Measurements from ENCODE around the gene PDP2.

Gene PDP2

GRCh38 chr16:66891797-66892196 lies 11.5 kb downstream of the PDP2 start:
- no peak for DNase-seq (ENCODE audit: low read depth in 1 of 2, low spot score in 1 of 2)
- Histone ChIP-seq H3K4me3 (replicated peaks; ENCODE audit: insufficient read depth, low read length) (no peak overlapping the region), H3K27me3 (ENCODE audit: insufficient read depth, poor library complexity, severe bottlenecking) (no peaks in the 10 kb centered on the region), H3K27ac (replicated peaks) (no peak overlapping the region)
- TF ChIP-seq, protein P1, sequence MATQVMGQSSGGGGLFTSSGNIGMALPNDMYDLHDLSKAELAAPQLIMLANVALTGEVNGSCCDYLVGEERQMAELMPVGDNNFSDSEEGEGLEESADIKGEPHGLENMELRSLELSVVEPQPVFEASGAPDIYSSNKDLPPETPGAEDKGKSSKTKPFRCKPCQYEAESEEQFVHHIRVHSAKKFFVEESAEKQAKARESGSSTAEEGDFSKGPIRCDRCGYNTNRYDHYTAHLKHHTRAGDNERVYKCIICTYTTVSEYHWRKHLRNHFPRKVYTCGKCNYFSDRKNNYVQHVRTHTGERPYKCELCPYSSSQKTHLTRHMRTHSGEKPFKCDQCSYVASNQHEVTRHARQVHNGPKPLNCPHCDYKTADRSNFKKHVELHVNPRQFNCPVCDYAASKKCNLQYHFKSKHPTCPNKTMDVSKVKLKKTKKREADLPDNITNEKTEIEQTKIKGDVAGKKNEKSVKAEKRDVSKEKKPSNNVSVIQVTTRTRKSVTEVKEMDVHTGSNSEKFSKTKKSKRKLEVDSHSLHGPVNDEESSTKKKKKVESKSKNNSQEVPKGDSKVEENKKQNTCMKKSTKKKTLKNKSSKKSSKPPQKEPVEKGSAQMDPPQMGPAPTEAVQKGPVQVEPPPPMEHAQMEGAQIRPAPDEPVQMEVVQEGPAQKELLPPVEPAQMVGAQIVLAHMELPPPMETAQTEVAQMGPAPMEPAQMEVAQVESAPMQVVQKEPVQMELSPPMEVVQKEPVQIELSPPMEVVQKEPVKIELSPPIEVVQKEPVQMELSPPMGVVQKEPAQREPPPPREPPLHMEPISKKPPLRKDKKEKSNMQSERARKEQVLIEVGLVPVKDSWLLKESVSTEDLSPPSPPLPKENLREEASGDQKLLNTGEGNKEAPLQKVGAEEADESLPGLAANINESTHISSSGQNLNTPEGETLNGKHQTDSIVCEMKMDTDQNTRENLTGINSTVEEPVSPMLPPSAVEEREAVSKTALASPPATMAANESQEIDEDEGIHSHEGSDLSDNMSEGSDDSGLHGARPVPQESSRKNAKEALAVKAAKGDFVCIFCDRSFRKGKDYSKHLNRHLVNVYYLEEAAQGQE (IDR thresholded peaks at IDR 0.05; ENCODE audit: insufficient replicate concordance, low read depth) = no peak
- TF ChIP-seq POLR2AphosphoS5 (IDR thresholded peaks at IDR 0.05; ENCODE audit: low read depth) (no peak), SPI1 (IDR thresholded peaks at IDR 0.05; ENCODE audit: borderline replicate concordance, low read depth) (no peak), GABPA (IDR thresholded peaks at IDR 0.05; ENCODE audit: low read depth) (no peak)
- TF ChIP-seq, protein P2, sequence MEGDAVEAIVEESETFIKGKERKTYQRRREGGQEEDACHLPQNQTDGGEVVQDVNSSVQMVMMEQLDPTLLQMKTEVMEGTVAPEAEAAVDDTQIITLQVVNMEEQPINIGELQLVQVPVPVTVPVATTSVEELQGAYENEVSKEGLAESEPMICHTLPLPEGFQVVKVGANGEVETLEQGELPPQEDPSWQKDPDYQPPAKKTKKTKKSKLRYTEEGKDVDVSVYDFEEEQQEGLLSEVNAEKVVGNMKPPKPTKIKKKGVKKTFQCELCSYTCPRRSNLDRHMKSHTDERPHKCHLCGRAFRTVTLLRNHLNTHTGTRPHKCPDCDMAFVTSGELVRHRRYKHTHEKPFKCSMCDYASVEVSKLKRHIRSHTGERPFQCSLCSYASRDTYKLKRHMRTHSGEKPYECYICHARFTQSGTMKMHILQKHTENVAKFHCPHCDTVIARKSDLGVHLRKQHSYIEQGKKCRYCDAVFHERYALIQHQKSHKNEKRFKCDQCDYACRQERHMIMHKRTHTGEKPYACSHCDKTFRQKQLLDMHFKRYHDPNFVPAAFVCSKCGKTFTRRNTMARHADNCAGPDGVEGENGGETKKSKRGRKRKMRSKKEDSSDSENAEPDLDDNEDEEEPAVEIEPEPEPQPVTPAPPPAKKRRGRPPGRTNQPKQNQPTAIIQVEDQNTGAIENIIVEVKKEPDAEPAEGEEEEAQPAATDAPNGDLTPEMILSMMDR (IDR thresholded peaks at IDR 0.05; ENCODE audit: insufficient read depth, low read length) = no peak

DNA sequence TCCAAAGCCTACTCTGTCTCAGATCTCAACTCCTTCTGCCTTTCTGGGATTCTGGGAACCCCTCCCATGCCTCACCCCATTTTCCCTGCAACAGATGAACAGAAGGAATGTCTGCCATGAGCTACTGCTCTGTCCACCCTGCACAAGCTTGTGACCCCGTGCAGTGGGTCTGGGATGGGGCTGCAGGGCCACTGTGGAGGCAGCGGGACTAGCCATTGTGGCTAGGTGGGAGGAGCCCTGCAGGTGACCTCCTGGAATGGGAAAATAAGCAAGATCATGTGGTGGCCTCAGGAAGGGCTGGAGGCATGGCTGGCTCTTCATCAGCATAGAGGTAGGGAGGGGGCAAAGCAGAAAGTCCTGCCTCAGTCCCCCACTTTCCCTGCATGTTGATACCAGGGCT lies 13.7 kb downstream of the PDP2 start:
- no peak for DNase-seq (ENCODE audit: low read depth in 1 of 2, low spot score in 1 of 2)
- Histone ChIP-seq H3K4me3 (replicated peaks; ENCODE audit: insufficient read depth, low read length) (no peak overlapping the region), H3K27ac (replicated peaks) (no peak overlapping the region), H3K27me3 (ENCODE audit: insufficient read depth, poor library complexity, severe bottlenecking) (no peaks in the 10 kb centered on the region)
- TF ChIP-seq, protein P2 (IDR thresholded peaks at IDR 0.05; ENCODE audit: insufficient read depth, low read length) = no peak
- TF ChIP-seq, protein P1 (IDR thresholded peaks at IDR 0.05; ENCODE audit: insufficient replicate concordance, low read depth) = no peak
- TF ChIP-seq POLR2AphosphoS5 (IDR thresholded peaks at IDR 0.05; ENCODE audit: low read depth) = no peak
- no peak for TF ChIP-seq GABPA (IDR thresholded peaks at IDR 0.05; ENCODE audit: low read depth)
- no peak for TF ChIP-seq SPI1 (IDR thresholded peaks at IDR 0.05; ENCODE audit: borderline replicate concordance, low read depth)

DNA sequence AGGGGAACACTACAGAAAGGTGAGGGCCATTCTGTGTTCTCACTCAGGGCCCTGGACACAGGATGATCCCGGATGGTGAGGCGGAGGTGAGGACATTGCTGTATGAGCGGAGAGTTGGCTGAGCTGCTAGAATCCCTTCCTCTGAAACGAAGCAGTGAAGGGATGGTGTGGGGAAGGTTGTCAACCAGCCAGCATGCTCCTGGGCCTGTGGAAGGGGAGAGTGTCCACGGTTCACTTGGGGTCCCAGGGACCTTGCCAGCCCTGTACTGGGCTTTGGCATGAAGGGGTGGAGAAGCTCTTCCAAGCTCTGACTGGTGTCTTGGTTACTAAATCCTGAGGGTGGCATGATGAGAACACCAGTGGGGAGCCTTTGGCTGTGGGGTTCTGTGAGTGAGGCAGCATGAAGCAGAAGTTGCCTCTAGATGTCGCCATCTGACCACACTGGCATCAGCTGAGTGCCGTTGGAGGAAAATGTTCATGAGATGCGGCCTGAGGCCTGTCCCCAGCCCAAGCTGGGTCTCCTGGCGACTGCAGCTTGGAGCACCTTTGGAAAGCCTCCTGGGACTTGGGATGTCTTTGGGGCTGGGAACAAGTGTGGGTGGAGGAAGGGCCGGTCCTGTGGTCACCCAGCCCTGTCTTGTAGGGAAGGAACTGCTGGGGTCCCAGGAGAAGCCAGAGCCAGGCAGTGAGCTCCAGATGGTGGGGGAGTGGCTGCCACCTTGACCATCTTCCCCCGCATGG lies 14.8 kb downstream of the PDP2 start:
- H3K27me3 ChIP-seq (ENCODE audit: insufficient read depth, poor library complexity, severe bottlenecking) = no peaks in the 10 kb centered on the region
- no peak overlapping the region for H3K27ac ChIP-seq (replicated peaks)
- no peak overlapping the region for H3K4me3 ChIP-seq (replicated peaks; ENCODE audit: insufficient read depth, low read length)
- DNase-seq (ENCODE audit: low read depth in 1 of 2, low spot score in 1 of 2) = peak; percentile 48 to 74
- TF ChIP-seq, protein P2 (IDR thresholded peaks at IDR 0.05; ENCODE audit: insufficient read depth, low read length) = peak; percentile 97
- TF ChIP-seq POLR2AphosphoS5 (IDR thresholded peaks at IDR 0.05; ENCODE audit: low read depth) = no peak

GRCh38 chr16:66895689-66895979 lies 15.3 kb downstream of the PDP2 start:
- TF ChIP-seq, protein P1 (IDR thresholded peaks at IDR 0.05; ENCODE audit: insufficient replicate concordance, low read depth) = no peak
- TF ChIP-seq, protein P2 (IDR thresholded peaks at IDR 0.05; ENCODE audit: insufficient read depth, low read length) = no peak
- TF ChIP-seq SPI1 (IDR thresholded peaks at IDR 0.05; ENCODE audit: borderline replicate concordance, low read depth) (no peak), GABPA (IDR thresholded peaks at IDR 0.05; ENCODE audit: low read depth) (no peak), POLR2AphosphoS5 (IDR thresholded peaks at IDR 0.05; ENCODE audit: low read depth) (no peak)
- H3K27me3 ChIP-seq (ENCODE audit: insufficient read depth, poor library complexity, severe bottlenecking) = no peaks in the 10 kb centered on the region
- no peak overlapping the region for H3K27ac ChIP-seq (replicated peaks)
- DNase-seq (ENCODE audit: low read depth in 1 of 2, low spot score in 1 of 2) = no peak
- no peak overlapping the region for H3K4me3 ChIP-seq (replicated peaks; ENCODE audit: insufficient read depth, low read length)

Measured in HL-60 (cell line).